ENCODE data around the gene SPZ1.

- no peak for TF ChIP-seq YY1 (IDR thresholded peaks at IDR 0.05; ENCODE audit: insufficient read depth, insufficient read length)
- TF ChIP-seq ZNF274 (IDR thresholded peaks at IDR 0.05; ENCODE audit: low read depth, low read length) = no peak
Observed at GRCh38 chr5:80360914-80361444, 41.2 kb downstream of the SPZ1 start.
